ENCODE measurements around the gene APLP1. TPM values are rescaled to one million over a fixed set of nuclear protein-coding genes. Genes with fewer than 3 reads are reported as not detected.

Gene APLP1
- total RNA-seq, result 9.8 and 33.7 TPM in 2 replicates

DNA sequence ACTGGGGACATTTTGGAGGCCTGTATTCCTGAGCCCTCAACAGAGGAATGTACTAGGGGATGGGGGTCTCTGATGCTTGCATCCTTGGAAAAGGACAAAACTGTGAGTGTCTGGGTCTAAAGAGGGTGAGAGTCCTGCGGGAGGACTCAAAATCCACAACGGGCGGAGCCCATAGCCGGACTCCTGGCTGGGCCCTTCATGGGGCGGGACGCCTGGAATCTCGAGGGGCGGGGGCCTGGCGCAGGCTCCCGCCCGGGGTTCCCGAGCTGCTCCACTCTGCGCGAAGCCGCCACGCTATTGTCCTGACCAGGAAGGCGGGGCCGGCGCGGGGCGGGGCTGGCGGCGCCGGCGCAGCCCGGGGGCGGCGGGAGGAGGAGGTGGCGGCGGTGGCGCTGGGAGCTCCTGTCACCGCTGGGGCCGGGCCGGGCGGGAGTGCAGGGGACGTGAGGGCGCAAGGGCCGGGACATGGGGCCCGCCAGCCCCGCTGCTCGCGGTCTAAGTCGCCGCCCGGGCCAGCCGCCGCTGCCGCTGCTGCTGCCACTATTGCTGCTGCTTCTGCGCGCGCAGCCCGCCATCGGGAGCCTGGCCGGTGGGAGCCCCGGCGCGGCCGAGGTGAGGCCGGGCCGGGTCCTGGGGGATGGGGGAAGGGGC lies at the start of gene APLP1:
APLP1 (plus strand) TSS at position 403 of the 651 bp plus-strand sequence; CDS start at position 466, 63 bp downstream.

DNA sequence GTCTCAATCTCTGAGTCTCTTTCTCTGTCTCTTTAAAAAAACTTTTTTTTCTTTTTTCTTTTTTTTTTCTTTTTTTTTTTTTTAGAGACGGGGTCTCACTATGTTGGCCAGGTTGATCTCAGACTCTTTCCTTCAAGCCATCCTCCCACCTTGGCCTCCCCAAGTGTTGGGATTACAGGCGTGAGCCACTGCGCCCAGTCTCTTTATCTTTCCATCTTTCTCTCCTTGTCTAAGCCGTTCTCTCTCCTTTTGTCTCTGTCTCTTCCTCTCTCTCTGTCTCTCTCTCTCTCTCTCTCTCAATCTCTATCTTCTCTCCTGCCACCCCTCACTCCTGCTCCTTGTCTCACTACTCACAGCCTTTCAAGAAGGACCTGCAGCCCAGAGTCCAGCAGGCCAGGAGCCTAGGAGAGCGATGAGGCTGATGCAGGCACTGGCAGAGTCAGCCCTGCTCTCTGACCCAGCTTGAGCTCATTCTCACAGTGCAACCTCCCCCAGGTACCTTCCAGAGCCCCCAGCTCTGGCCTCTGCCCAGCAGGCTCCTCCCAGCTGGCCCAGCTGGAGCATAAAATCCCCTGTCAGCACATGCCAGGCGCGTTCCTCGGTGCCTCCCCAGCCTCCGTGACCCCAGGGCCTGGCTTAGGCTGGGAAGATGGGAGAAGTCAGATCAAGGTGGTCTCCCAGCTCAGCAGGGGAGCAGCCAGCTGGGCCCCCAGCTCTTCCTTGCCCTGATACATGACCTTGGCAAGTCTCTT lies 16.2 kb upstream of the APLP1 start, which contains the start of gene NPHS1:
NPHS1 (minus strand) TSS at position 476 of the 752 bp plus-strand sequence. CDS start 667 bp downstream, outside the sequence.

DNA sequence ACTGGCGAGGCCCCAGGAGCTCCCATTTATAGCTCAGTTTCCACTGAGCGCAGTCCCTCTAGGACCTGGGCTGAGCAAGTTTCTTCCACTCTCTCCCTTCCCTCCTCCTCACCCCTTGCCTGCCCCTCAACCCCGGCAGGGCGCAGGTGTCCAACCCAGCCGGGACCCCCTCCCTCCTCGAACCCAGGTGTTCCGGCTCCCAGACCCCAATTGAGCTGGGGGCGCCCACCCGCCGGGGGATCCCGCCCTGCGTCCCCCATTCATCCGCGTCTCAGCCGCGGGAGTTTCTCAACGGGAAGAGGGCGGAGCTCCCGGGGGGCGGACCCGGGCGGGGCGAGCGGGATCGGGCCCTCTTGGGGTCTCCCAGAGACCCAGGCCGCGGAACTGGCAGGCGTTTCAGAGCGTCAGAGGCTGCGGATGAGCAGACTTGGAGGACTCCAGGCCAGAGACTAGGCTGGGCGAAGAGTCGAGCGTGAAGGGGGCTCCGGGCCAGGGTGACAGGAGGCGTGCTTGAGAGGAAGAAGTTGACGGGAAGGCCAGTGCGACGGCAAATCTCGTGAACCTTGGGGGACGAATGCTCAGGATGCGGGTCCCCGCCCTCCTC lies 11.7 kb upstream of the APLP1 start, which contains the start of gene KIRREL2:
KIRREL2 (plus strand) TSS at position 366 of the 604 bp plus-strand sequence; CDS start at position 575, 209 bp downstream.

DNA sequence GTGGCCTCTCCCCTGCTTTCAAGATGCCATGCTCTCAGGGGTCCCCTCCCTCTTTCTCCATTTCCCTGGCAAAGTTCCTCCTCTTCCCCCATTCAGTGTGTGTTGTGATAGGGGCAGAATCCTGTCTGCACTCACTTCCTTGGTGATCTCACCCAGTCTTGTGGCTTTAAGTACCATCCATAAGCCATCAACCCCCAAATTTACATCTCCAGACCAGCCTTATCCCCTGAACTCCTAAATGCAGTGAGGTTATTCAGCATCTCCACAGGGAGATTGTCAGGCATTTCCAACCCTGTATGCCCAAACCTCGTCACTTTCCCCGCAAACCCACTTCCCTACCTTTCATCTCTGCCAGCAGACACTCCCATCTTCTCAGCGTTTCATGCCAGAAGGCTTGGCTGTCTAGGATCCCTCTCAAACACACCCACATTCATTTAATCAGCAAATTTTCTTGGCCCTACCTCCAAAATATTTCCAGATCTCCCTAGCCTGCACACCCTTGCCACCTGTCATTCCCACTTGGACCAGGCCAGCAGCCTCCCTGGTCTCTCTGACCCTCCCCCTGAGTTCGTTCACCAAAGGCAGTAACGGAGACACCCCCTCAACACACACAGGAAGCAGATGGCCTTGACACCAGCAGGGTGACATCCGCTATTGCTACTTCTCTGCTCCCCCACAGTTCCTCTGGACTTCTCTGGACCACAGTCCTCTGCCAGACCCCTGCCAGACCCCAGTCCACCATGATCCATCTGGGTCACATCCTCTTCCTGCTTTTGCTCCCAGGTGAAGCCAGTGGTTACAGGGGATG lies 33.7 kb downstream of the APLP1 start, which contains the start of gene HCST:
HCST (plus strand) TSS at position 676 of the 808 bp plus-strand sequence; CDS start at position 741, 65 bp downstream.

DNA sequence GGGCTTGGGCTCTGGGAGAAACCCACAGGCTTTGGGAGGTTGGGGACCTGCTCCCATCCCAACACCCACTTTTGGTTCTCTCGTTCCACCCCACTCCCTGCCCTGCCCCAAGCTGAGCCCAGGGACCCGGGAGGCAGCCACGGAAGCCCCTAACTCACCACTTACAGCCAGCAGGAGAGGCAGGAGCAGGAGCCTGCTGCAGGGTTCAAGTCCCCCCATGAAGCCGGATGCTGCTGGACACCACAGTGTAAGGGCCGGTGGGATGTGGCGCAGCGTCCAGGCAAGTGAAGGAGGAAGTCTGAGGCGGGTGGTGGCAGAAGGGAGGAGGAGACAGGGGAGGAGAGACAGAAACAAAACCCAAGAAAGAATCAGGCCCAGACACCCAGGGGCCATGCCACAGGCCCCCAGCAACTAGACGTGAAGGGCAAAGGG lies 39.7 kb downstream of the APLP1 start, which contains the start of gene TYROBP:
TYROBP (minus strand) TSS at position 286 of the 432 bp plus-strand sequence; CDS start at position 219, 67 bp downstream.

Other genes starting within 250 kb of the APLP1 start
- gene RBM42, start 239.5 kb upstream of the APLP1 start, total RNA-seq, result 79.6 and 99.4 TPM in 2 replicates
- 0.49 and 2.3 TPM in 2 replicates for gene ETV2, start 226.8 kb upstream of the APLP1 start, total RNA-seq
- gene COX6B1, start 220.3 kb upstream of the APLP1 start, total RNA-seq, result 474 TPM in 2 replicates
- 0.16 TPM in 1 of 2 replicates, not detected in the other for gene UPK1A, start 202.1 kb upstream of the APLP1 start, total RNA-seq
- gene ZBTB32, start 164.0 kb upstream of the APLP1 start, total RNA-seq, result not detected in 2 replicates
- gene KMT2B, start 150.6 kb upstream of the APLP1 start, total RNA-seq, result 10.9 and 17.2 TPM in 2 replicates
- gene IGFLR1, start 126.1 kb upstream of the APLP1 start, total RNA-seq, result 4.7 and 8.3 TPM in 2 replicates
- 5.4 and 9.0 TPM in 2 replicates for gene U2AF1L4, start 123.2 kb upstream of the APLP1 start, total RNA-seq
- 61.4 and 72.5 TPM in 2 replicates for gene PSENEN, start 122.9 kb upstream of the APLP1 start, total RNA-seq
- 7.6 and 11.9 TPM in 2 replicates for gene LIN37, start 120.0 kb upstream of the APLP1 start, total RNA-seq
- 2.3 and 6.8 TPM in 2 replicates for gene HSPB6, start 111.5 kb upstream of the APLP1 start, total RNA-seq
- 13.4 and 22.7 TPM in 2 replicates for gene PROSER3, start 110.4 kb upstream of the APLP1 start, total RNA-seq
- gene ARHGAP33, start 93.0 kb upstream of the APLP1 start, total RNA-seq, result 8.4 and 14.8 TPM in 2 replicates
- gene PRODH2, start 55.7 kb upstream of the APLP1 start, total RNA-seq, result not detected in 2 replicates
- gene NPHS1, start 16.1 kb upstream of the APLP1 start, total RNA-seq, result 0.13 TPM in 1 of 2 replicates, not detected in the other
- gene KIRREL2, start 11.7 kb upstream of the APLP1 start, total RNA-seq, result under 0.01 and 0.16 TPM in 2 replicates
- gene NFKBID, start 32.0 kb downstream of the APLP1 start, total RNA-seq, result 2.9 and 7.6 TPM in 2 replicates
- 0.38 TPM in 1 of 2 replicates, not detected in the other for gene HCST, start 34.0 kb downstream of the APLP1 start, total RNA-seq
- gene TYROBP, start 39.7 kb downstream of the APLP1 start, total RNA-seq, result not detected in 2 replicates
- gene LRFN3, start 67.8 kb downstream of the APLP1 start, total RNA-seq, result 10.4 and 19.8 TPM in 2 replicates
- gene SDHAF1, start 126.6 kb downstream of the APLP1 start, total RNA-seq, result 24.4 and 26.4 TPM in 2 replicates
- gene SYNE4, start 140.2 kb downstream of the APLP1 start, total RNA-seq, result 0.81 and 3.4 TPM in 2 replicates
- gene ALKBH6, start 145.6 kb downstream of the APLP1 start, total RNA-seq, result 22.9 and 33.4 TPM in 2 replicates
- 2.6 and 31.9 TPM in 2 replicates for gene CLIP3, start 164.3 kb downstream of the APLP1 start, total RNA-seq
- gene THAP8, start 185.7 kb downstream of the APLP1 start, total RNA-seq, result 4.4 and 15.3 TPM in 2 replicates
- 1.8 and 22.5 TPM in 2 replicates for gene WDR62, start 186.3 kb downstream of the APLP1 start, total RNA-seq
- gene OVOL3, start 242.6 kb downstream of the APLP1 start, total RNA-seq, result not detected in 2 replicates
- 106 and 123 TPM in 2 replicates for gene POLR2I, start 246.3 kb downstream of the APLP1 start, total RNA-seq
- gene TBCB, start 246.9 kb downstream of the APLP1 start, total RNA-seq, result 291 and 344 TPM in 2 replicates

Measured in mesangial cell (primary cell).